NT2/D1 (cell line): ENCODE data around the gene A2ML1.
A peak's percentile ranks its signal among the peaks of the same experiment; 100 is the strongest.

Source experiments
- DNase-seq: peaks from one replicate; pipeline ENCODE4 v3.0.0-alpha.2; 2011; ENCODE audit warnings: low read depth, low spot score
- H3K27me3 ChIP-seq: 2 replicates; pipeline ENCODE4 v1.6.0; 2011; ENCODE audit warnings: mild to moderate bottlenecking; ENCODE audit not compliant: insufficient read length, insufficient read depth
- H3K36me3 ChIP-seq: 2 replicates; pipeline ENCODE4 v1.6.1; 2011; ENCODE audit warnings: mild to moderate bottlenecking, low read length, mixed read lengths; ENCODE audit not compliant: insufficient read depth, insufficient read length
- H3K4me1 ChIP-seq: 2 replicates; pipeline ENCODE4 v1.5.1; 2011; ENCODE audit not compliant: insufficient read depth, insufficient read length
- H3K4me3 ChIP-seq: 2 replicates; pipeline ENCODE4 v1.5.1; 2011; ENCODE audit warnings: low read depth; ENCODE audit not compliant: insufficient read length
- H3K9ac ChIP-seq: 2 replicates; pipeline ENCODE4 v1.6.0; 2011; ENCODE audit warnings: low read depth; ENCODE audit not compliant: insufficient read length
- H3K9me3 ChIP-seq: 2 replicates; pipeline ENCODE4 v1.5.1; 2011; ENCODE audit warnings: mild to moderate bottlenecking, low read length; ENCODE audit not compliant: insufficient read depth
- SUZ12 ChIP-seq: IDR thresholded peaks from 2 replicates; pipeline ENCODE4 v1.6.1; 2011; ENCODE audit not compliant: insufficient read length, insufficient read depth; ENCODE audit errors: extremely low read depth
- YY1 ChIP-seq: IDR thresholded peaks from 2 replicates; pipeline ENCODE4 v1.6.1; 2011; ENCODE audit not compliant: insufficient read length, insufficient read depth
- ZNF274 ChIP-seq: IDR thresholded peaks from 2 replicates; pipeline ENCODE4 v1.6.1; 2011; ENCODE audit warnings: mild to moderate bottlenecking, low read depth, low read length

Gene A2ML1

DNA sequence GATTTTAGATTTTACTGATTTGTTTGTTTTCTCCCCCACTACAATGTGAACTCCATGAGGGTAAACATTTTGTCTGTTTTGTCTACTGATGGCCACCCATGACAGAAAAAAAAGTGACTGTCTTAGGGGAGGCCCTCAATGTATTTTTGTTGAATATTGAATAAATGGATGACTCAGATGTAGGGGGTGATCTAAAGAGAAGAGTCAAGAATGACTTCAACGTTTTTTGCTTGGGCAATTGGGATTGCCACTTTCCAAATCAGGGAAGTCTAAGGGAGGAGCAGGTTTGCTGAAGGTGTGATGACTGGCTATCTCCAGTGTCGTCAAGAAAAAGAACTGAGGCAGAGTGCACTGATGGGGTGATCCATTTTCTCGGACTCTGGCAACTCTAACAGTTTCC is 81.2 kb downstream of the A2ML1 start:
- H3K27me3 ChIP-seq: no peaks in the 10 kb centered on the region
- no peak for TF ChIP-seq SUZ12
- no peak for TF ChIP-seq ZNF274
- TF ChIP-seq YY1: no peak
- H3K9me3 ChIP-seq: peaks cover 13% of the 10 kb centered on the region; the same call in 1 of the 2 replicates
- no peaks in the 10 kb centered on the region for H3K36me3 ChIP-seq
- H3K4me3 ChIP-seq: no peak overlapping the region
- H3K4me1 ChIP-seq: peaks cover 4% of the 10 kb centered on the region
- DNase-seq: no peak
- no peak overlapping the region for H3K9ac ChIP-seq

DNA sequence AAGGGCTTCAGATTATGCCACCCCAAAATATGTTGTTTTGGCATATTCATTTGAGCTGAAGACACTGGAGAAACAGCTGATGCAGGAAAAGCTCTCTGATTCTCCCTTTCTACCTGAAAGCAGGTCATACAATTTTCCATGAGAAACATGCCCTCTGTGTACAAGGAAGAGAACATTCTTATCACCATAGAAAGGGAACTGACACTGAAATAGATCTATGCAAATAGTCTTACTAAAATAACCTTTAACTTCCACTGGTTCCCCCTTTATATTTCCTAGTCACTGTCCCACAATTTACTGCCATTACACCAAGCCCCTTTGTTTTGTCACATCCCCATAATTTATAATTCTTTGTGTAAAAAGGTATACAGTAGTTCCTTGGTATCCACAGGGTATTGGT is 82.2 kb downstream of the A2ML1 start:
- H3K4me1 ChIP-seq: peaks cover 4% of the 10 kb centered on the region
- H3K36me3 ChIP-seq: no peaks in the 10 kb centered on the region
- no peak for DNase-seq
- TF ChIP-seq ZNF274 (no peak), YY1 (no peak), SUZ12 (no peak)
- no peak overlapping the region for H3K4me3 ChIP-seq
- H3K9ac ChIP-seq: no peak overlapping the region
- H3K9me3 ChIP-seq: peaks cover 13% of the 10 kb centered on the region; the same call in 1 of the 2 replicates
- H3K27me3 ChIP-seq: no peaks in the 10 kb centered on the region

DNA sequence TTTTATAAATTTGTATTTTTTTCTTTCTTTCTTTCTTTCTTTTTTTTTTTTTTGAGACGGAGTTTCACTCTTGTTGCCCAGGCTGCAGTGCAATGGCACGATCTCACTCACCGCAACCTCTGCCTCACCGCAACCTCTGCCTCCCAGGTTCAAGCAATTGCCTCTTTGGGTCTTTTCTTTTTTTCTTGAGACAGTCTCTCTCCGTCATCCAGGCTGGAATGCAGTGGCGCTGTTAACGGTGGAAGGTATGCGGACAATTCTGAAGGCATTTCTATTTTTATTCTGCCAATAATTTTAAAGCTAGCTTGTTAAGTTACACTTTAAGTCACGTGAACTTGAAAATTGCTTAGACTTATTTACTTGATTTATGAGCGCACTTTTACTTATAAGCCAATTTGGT is 83.1 kb downstream of the A2ML1 start:
- Histone ChIP-seq H3K4me3 (no peak overlapping the region), H3K4me1 (peaks cover 6% of the 10 kb centered on the region), H3K27me3 (no peaks in the 10 kb centered on the region), H3K36me3 (no peaks in the 10 kb centered on the region), H3K9ac (no peak overlapping the region), H3K9me3 (peaks cover 12% of the 10 kb centered on the region; the same call in 1 of the 2 replicates)
- DNase-seq: peak; percentile 78
- TF ChIP-seq ZNF274 (no peak), YY1 (no peak), SUZ12 (no peak)

DNA sequence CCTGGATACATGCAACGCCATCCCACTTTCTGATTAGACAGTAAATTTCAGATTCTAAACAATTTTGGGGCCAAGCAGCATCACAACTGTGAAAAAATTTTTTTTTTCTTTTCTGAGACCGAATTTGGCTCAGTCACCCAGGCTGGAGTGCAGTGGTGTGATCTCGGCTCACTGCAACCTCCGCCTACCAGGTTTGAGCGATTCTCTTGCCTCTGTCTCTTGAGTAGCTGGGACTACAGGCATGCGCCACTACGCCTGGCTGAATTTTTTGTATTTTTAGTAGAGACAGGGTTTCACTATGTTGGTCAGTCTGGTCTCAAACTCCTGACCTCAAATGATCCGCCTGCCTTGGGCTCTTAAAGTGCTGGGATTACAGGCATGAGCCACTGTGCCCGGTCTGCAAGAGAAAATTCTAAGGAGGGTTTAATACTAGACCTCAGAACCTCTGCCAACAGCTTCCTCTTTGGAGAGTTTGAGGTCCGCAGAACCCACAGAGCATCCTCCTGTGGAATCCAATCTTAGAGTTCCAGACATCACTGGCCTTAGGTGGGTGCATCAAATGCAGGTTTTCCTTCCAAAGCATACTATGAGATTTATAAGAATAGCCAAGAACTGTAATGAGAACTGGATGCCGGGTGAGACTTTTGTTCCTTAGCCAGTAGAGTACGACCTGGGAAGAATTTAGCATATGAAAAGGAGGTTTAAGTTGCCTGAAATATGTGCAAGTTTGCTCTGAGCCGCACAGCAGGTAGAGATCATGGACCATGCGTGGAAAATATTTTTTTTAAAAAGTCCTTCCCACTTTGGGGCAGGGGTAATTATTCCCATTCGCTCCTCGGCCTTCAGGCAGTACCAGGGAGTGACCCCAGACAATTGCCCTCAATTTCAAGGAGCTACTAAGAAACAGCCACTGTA is 84.1 kb downstream of the A2ML1 start:
- Histone ChIP-seq H3K36me3 (no peaks in the 10 kb centered on the region), H3K9ac (peak overlapping the region; percentile 44), H3K4me3 (no peak overlapping the region), H3K4me1 (peaks cover 8% of the 10 kb centered on the region), H3K27me3 (no peaks in the 10 kb centered on the region), H3K9me3 (peaks cover 3% of the 10 kb centered on the region; the same call in 1 of the 2 replicates)
- TF ChIP-seq YY1 (no peak), ZNF274 (no peak), SUZ12 (no peak)
- DNase-seq: peak; percentile 73

DNA sequence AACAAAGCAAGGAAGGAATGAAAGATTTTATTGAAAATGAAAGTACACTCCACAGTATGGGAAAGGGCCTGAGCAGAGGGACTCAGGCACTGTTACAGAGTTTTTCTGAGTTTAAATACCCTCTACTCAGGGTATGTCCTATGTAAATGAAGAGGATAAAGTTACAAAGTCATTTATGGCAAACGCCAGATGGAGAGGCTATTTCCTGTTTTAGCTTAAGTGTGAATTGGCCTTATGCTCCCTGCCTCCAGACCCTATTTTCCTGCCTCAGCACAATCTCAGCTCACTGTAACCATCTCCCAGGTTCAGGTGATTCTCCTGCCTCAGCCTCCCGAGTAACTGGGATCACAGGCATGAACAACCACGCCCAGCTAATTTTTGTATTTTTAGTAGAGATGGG is 85.1 kb downstream of the A2ML1 start:
- no peaks in the 10 kb centered on the region for H3K27me3 ChIP-seq
- H3K9ac ChIP-seq: peak overlapping the region; percentile 44
- no peak for TF ChIP-seq YY1
- TF ChIP-seq SUZ12: no peak
- no peak for TF ChIP-seq ZNF274
- no peaks in the 10 kb centered on the region for H3K36me3 ChIP-seq
- H3K9me3 ChIP-seq: no peaks in the 10 kb centered on the region; the same call in 1 of the 2 replicates
- DNase-seq: no peak
- no peak overlapping the region for H3K4me3 ChIP-seq
- H3K4me1 ChIP-seq: peaks cover 8% of the 10 kb centered on the region

DNA sequence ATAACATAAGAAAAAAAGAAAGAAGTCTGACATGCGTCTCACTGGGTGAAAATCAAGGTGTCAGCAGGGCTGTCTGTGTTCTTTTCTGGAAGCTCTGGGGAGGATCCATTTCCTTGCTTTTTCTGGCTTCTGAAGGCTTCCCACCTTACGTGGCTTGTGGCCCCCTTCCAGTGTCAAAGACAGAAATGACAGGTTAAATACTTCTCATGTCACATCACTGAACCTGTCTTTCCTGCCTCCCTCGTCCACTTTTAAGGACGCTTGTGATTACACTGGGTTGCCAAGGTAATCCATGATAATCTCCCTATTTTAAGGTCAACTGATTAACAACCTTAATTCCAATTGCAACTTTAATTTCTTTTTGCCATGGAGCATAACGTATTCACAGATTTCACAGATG is 87.3 kb downstream of the A2ML1 start:
- Histone ChIP-seq H3K36me3 (no peaks in the 10 kb centered on the region), H3K4me3 (no peak overlapping the region), H3K9ac (no peak overlapping the region), H3K27me3 (no peaks in the 10 kb centered on the region), H3K4me1 (peaks cover 8% of the 10 kb centered on the region), H3K9me3 (no peaks in the 10 kb centered on the region)
- no peak for TF ChIP-seq SUZ12
- no peak for TF ChIP-seq YY1
- TF ChIP-seq ZNF274: no peak
- no peak for DNase-seq

DNA sequence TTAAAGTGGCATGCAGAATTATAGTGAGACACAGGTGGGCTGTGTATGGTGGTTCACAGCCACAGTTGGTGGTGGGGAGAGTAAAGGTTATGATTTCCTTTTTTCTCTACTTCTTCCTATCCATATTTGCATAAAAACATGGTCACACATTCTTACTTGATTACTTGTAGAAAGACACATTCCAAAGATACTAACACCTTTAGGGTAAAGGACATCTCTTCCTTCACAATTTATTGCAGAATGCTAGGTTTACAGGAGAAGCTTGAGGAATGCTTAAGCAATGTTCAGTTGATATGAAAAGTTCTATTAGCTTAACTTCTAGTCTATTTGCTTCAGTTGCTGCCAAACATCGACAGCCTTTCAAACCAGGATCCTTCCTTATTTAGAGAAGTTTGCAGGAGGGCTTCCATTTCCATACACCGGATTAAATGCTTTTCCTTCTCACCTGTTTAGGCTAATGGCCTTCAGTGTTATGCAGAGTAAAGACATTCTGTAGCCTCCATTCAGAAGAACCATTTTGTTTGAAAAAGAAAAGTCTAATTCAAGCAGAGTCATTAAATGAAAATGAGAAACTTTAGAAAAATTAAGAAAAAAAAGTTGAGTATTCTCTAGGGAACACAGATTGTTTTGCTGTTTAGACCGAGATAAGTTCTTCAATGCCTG is 89.3 kb downstream of the A2ML1 start:
- H3K27me3 ChIP-seq: no peaks in the 10 kb centered on the region
- DNase-seq: peak; percentile 100
- H3K9ac ChIP-seq: peak overlapping the region; percentile 88
- H3K4me1 ChIP-seq: peaks cover 8% of the 10 kb centered on the region
- H3K9me3 ChIP-seq: no peaks in the 10 kb centered on the region
- H3K4me3 ChIP-seq: peak overlapping the region; percentile 57
- no peaks in the 10 kb centered on the region for H3K36me3 ChIP-seq
- no peak for TF ChIP-seq ZNF274
- TF ChIP-seq SUZ12: no peak
- no peak for TF ChIP-seq YY1
